SU-DHL-6 (cell line): ENCODE measurements around the gene OR7G2.
"Not testable (repeated sequence)": the region's sequence is repeated elsewhere in the genome, so short reads cannot be mapped to it uniquely, and the experiment has no call there.

Experiments used
- H2AFZ ChIP-seq: fragments of 200-600 bp; sonication (generic); 2 replicates; pipeline ENCODE4 v1.6.1; 2014; ENCODE audit warnings: low read depth, mild to moderate bottlenecking, moderate library complexity, mixed read lengths, antibody characterized with exemption, low read length; ENCODE audit not compliant: severe bottlenecking
- H3F3A ChIP-seq: fragments of 200-600 bp; shearing (Covaris generic); 2 replicates; pipeline ENCODE4 v1.6.0; 2016; ENCODE audit warnings: antibody characterized with exemption, mild to moderate bottlenecking; ENCODE audit not compliant: insufficient read depth
- H3K27ac ChIP-seq: fragments of 200-600 bp; sonication (generic); 2 replicates; pipeline ENCODE4 v1.5.1; 2016; ENCODE audit warnings: low read depth, mild to moderate bottlenecking, low read length, moderate library complexity, mixed read lengths
- H3K27me3 ChIP-seq: fragments of 200-600 bp; sonication (generic), shearing (Covaris generic); 2 replicates; pipeline ENCODE4 v1.6.0; 2014; ENCODE audit warnings: mild to moderate bottlenecking, low read length
- H3K36me3 ChIP-seq: fragments of 200-600 bp; sonication (generic); 2 replicates; pipeline ENCODE4 v1.6.1; 2014; ENCODE audit warnings: mild to moderate bottlenecking, low read length, mixed read lengths
- H3K4me2 ChIP-seq: fragments of 300-600, 200-600 bp; shearing (Covaris generic), sonication (generic); 2 replicates; pipeline ENCODE4 v1.6.0; 2014; ENCODE audit warnings: low read length, low read depth, mild to moderate bottlenecking; ENCODE audit not compliant: poor library complexity, severe bottlenecking
- H3K4me3 ChIP-seq: fragments of 200-600 bp; sonication (generic); 2 replicates; pipeline ENCODE4 v1.5.1; 2014; ENCODE audit warnings: antibody characterized with exemption, low read length, mild to moderate bottlenecking, mixed read lengths; ENCODE audit not compliant: insufficient read depth, poor library complexity, severe bottlenecking
- H3K79me2 ChIP-seq: fragments of 200-600 bp; sonication (generic); 2 replicates; pipeline ENCODE4 v1.6.1; 2014; ENCODE audit warnings: mild to moderate bottlenecking, low read length, moderate library complexity; ENCODE audit not compliant: insufficient read depth
- H3K9ac ChIP-seq: fragments of 200-600 bp; sonication (generic); 2 replicates; pipeline ENCODE4 v1.7.0; 2014; ENCODE audit warnings: mild to moderate bottlenecking, low read length
- H3K9me2 ChIP-seq: fragments of 200-600 bp; sonication (generic); replicated peaks from 2 replicates; pipeline ENCODE4 v1.6.1; 2014; ENCODE audit warnings: low read length; ENCODE audit not compliant: insufficient read depth
- H3K9me3 ChIP-seq: fragments of 200-600 bp; sonication (generic); 2 replicates; pipeline ENCODE4 v1.6.1; 2014; ENCODE audit warnings: low read length, mixed read lengths; ENCODE audit not compliant: insufficient read depth
- H4K20me1 ChIP-seq: fragments of 200-600 bp; sonication (generic); 2 replicates; pipeline ENCODE4 v1.6.1; 2014; ENCODE audit warnings: low read depth, mild to moderate bottlenecking, antibody characterized with exemption, low read length, moderate library complexity, mixed read lengths
- EZH2phosphoT487 ChIP-seq: fragments of 200-600 bp; sonication (generic), shearing (Covaris generic); conservative IDR thresholded peaks from 2 replicates; pipeline ENCODE4 v1.6.1; 2018; ENCODE audit warnings: mild to moderate bottlenecking, antibody characterized with exemption, low read length, moderate library complexity, mixed read lengths
- TF ChIP-seq, protein P1 (sequence below): fragments of 200-600 bp; sonication (generic); IDR thresholded peaks from one replicate; pipeline ENCODE4 v1.5.1; 2017; ENCODE audit warnings: antibody characterized with exemption, mild to moderate bottlenecking, low read length, moderate library complexity; ENCODE audit not compliant: insufficient read depth, poor library complexity, severe bottlenecking

Gene OR7G2

DNA sequence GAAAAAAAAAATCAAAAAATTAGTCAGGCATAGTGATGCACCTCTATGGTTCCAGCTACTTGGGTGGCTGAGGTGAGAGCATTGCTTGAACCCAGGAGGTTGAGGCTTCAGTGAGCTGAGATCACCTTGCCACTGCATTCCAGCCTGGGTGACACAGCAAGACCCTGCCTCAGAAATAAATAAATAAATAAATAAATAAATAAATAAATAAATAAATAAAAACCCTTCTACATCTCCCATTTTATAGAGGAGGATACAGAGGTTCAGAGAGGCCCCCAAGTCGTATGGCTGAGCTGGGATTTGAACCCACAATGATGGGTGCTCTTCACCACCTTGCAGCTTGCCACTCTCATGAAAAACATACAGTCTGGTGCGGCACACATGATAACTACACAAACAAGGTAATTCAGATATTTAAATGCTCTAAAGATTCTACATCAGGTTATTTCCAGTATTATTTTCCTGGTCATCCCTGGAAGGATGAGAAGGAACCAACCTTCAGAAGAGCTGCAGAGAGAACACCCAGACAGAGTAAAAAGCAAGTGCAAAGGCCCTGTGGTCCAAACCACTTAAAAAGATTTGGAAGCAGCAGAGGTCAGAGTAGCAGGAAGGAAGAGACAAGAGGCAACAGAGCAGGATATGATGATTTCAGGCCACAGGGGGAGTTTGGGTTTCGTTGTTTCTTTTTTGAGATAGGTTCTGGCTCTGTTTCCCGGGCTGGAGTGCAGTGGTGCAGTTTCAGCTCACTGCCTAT lies 49.6 kb downstream of the OR7G2 start:
- Histone ChIP-seq H3K27ac (no peak overlapping the region), H3K79me2 (no peaks in the 10 kb centered on the region), H2AFZ (no peak overlapping the region), H3K9me2 (no peaks in the 10 kb centered on the region), H3K4me3 (no peak overlapping the region), H3K36me3 (no peaks in the 10 kb centered on the region), H3K9me3 (no peaks in the 10 kb centered on the region), H3K9ac (no peak overlapping the region), H3K27me3 (no peaks in the 10 kb centered on the region), H3K4me2 (no peak overlapping the region), H4K20me1 (no peaks in the 10 kb centered on the region), H3F3A (no peaks in the 10 kb centered on the region)
- TF ChIP-seq, protein P1, sequence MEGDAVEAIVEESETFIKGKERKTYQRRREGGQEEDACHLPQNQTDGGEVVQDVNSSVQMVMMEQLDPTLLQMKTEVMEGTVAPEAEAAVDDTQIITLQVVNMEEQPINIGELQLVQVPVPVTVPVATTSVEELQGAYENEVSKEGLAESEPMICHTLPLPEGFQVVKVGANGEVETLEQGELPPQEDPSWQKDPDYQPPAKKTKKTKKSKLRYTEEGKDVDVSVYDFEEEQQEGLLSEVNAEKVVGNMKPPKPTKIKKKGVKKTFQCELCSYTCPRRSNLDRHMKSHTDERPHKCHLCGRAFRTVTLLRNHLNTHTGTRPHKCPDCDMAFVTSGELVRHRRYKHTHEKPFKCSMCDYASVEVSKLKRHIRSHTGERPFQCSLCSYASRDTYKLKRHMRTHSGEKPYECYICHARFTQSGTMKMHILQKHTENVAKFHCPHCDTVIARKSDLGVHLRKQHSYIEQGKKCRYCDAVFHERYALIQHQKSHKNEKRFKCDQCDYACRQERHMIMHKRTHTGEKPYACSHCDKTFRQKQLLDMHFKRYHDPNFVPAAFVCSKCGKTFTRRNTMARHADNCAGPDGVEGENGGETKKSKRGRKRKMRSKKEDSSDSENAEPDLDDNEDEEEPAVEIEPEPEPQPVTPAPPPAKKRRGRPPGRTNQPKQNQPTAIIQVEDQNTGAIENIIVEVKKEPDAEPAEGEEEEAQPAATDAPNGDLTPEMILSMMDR = no peak
- no peak for TF ChIP-seq EZH2phosphoT487

DNA sequence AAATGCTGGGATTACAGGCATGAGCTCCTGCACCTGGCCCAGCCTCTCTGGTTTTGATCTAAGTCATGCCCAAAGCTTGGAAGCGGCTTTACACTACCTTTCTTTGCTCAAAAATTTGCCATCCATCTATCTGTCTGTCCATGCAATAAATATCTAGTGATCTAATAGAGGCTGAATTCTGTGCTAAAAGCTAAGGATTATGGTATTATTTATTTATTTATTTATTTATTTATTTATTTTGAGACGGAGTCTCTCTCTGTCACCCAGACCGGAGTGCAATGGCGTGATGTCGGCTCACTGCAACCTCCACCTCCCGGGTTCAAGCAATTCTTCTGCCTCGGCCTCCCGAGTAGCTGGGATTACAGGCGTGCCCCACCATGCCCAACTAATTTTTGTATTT lies 51.1 kb downstream of the OR7G2 start:
- H3K4me3 ChIP-seq, H3K4me2 ChIP-seq, H3K9me2 ChIP-seq, H3K9me3 ChIP-seq, H3K79me2 ChIP-seq, H3K9ac ChIP-seq, H3K36me3 ChIP-seq, H2AFZ ChIP-seq, H3F3A ChIP-seq, H3K27me3 ChIP-seq, H4K20me1 ChIP-seq, H3K27ac ChIP-seq: not testable (repeated sequence)

DNA sequence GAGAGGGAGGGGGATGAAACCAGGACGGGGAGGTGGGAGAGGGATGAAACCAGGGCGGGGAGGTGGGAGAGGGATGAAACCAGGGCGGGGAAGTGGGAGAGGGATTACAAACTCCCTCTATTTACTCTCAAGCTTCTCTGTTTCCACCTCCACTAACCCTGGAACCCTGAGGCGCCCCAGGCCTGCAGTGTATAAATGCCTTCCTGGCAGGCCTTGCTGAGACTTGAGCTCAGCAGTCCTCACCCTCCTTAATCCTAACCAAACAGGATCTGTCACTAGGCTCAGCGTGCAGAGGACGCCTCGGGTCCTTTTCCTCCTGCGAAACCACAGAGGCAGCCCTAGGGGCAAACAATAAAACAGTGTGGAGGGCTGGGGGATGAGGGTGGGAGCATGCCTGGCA lies 52.5 kb downstream of the OR7G2 start:
- Histone ChIP-seq H3F3A (no peaks in the 10 kb centered on the region), H3K27ac (no peak overlapping the region), H3K9ac (no peak overlapping the region), H3K27me3 (no peaks in the 10 kb centered on the region), H2AFZ (no peak overlapping the region), H3K9me3 (no peaks in the 10 kb centered on the region), H3K4me3 (no peak overlapping the region), H4K20me1 (no peaks in the 10 kb centered on the region), H3K36me3 (no peaks in the 10 kb centered on the region), H3K9me2 (no peaks in the 10 kb centered on the region), H3K4me2 (no peak overlapping the region), H3K79me2 (no peaks in the 10 kb centered on the region)
- TF ChIP-seq EZH2phosphoT487 = no peak

DNA sequence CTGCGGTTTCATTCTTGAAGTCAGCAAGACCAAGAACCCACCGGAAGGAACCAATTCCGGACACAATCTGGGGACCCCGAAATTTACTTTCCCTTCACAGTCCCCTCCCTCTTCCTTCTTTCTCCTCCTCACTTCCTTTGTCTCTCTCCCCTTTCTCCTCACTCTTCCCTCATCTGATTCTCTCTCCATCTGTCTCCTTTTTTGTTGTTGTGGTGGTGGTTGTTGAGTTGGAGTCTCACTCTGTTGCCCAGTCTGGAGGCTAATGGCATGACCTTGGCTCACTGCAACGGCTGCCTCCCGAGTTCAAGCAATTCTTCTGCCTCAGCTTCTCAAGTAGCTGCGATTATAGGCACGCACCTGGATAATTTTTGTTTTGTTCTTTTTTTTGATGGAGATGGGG lies 53.1 kb downstream of the OR7G2 start:
- Histone ChIP-seq H3K9ac (no peak overlapping the region), H3K4me3 (no peak overlapping the region), H2AFZ (no peak overlapping the region), H3K9me2 (no peaks in the 10 kb centered on the region), H3K27ac (no peak overlapping the region), H3K36me3 (no peaks in the 10 kb centered on the region), H3K79me2 (no peaks in the 10 kb centered on the region), H3K27me3 (no peaks in the 10 kb centered on the region), H4K20me1 (no peaks in the 10 kb centered on the region), H3K9me3 (no peaks in the 10 kb centered on the region), H3F3A (no peaks in the 10 kb centered on the region), H3K4me2 (no peak overlapping the region)
- TF ChIP-seq, protein P1 = no peak
- no peak for TF ChIP-seq EZH2phosphoT487

DNA sequence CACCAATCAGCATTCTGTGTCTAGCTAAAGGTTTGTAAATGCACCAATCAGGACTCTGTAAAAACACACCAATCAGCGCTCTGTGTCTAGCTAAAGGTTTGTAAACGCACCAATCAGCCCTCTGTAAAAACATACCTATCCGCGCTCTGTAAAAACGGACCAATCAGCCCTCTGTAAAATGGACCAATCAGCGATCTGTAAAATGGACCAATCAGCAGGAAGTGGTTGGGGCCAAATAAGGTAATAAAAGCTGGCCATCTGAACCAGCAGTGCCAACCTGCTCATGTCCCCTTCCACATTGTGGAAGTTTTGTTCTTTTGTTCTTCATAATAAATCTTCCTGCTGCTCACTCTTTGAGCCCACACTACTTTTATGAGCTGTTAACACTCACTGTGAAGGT lies 53.6 kb downstream of the OR7G2 start:
- not testable (repeated sequence) for H3K27me3 ChIP-seq, H3K9me3 ChIP-seq, H3K4me3 ChIP-seq, H3F3A ChIP-seq, H2AFZ ChIP-seq, H3K4me2 ChIP-seq, H4K20me1 ChIP-seq, H3K36me3 ChIP-seq, H3K79me2 ChIP-seq, H3K9ac ChIP-seq, H3K9me2 ChIP-seq, H3K27ac ChIP-seq
